ENCODE measurements around the gene TRPC6.
"Not testable (repeated sequence)": the region's sequence is repeated elsewhere in the genome, so short reads cannot be mapped to it uniquely, and the experiment has no call there.

The TRPC6 gene

GRCh38 chr11:101487775-101488174 lies 96.0 kb downstream of the TRPC6 start:
- Mint-ChIP-seq H3K27me3 (ENCODE audit: low read depth) (no peaks in the 10 kb centered on the region), H3K4me1 (ENCODE audit: low read depth) (no peaks in the 10 kb centered on the region), H3K4me3 (no peak overlapping the region)

GRCh38 chr11:101482556-101483124 lies 101.2 kb downstream of the TRPC6 start:
- Mint-ChIP-seq H3K36me3 (ENCODE audit: low read depth) (no peaks in the 10 kb centered on the region), H3K9me3 (no peaks in the 10 kb centered on the region)

More at GRCh38 chr11:101487775-101488174, 96.0 kb downstream of the TRPC6 start:
- Mint-ChIP-seq H3K36me3 (ENCODE audit: low read depth) (no peaks in the 10 kb centered on the region), H3K27ac (no peak overlapping the region), H3K9me3 (peaks cover 3% of the 10 kb centered on the region)

GRCh38 chr11:101478587-101479369 lies 105.0 kb downstream of the TRPC6 start:
- no peak overlapping the region for H3K27ac Mint-ChIP-seq
- H3K4me1 Mint-ChIP-seq (ENCODE audit: low read depth): no peaks in the 10 kb centered on the region
- no peaks in the 10 kb centered on the region for H3K9me3 Mint-ChIP-seq
- no peaks in the 10 kb centered on the region for H3K36me3 Mint-ChIP-seq (ENCODE audit: low read depth)
- no peaks in the 10 kb centered on the region for H3K27me3 Mint-ChIP-seq (ENCODE audit: low read depth)
- H3K4me3 Mint-ChIP-seq: no peak overlapping the region

More at GRCh38 chr11:101482556-101483124, 101.2 kb downstream of the TRPC6 start:
- Mint-ChIP-seq H3K27ac (no peak overlapping the region), H3K27me3 (ENCODE audit: low read depth) (no peaks in the 10 kb centered on the region), H3K4me1 (ENCODE audit: low read depth) (no peaks in the 10 kb centered on the region), H3K4me3 (no peak overlapping the region)

GRCh38 chr11:101477926-101478325 lies 105.9 kb downstream of the TRPC6 start:
- Mint-ChIP-seq H3K27me3 (ENCODE audit: low read depth) (no peaks in the 10 kb centered on the region), H3K4me3 (no peak overlapping the region), H3K27ac (no peak overlapping the region), H3K9me3 (no peaks in the 10 kb centered on the region), H3K36me3 (ENCODE audit: low read depth) (no peaks in the 10 kb centered on the region), H3K4me1 (ENCODE audit: low read depth) (no peaks in the 10 kb centered on the region)

DNA sequence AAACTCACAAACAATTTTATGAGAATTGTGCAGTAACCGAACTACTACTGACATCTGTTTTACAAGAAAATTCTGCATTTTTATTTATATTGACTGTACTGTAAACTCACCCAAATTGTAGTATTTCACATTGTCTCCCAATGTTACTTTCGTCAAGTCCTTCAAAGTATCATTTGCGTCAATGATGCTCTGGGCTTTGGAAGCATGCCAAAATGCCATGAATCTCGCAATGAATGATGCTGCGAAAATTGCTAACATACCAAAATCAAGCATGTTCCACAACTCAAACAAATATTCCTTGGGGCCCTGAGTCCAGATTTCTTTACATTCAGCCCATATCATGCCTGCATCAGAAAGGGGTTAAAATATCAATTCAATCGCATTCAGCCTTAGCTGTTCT lies 107.6 kb downstream of the TRPC6 start:
- Mint-ChIP-seq H3K4me1 (ENCODE audit: low read depth) (no peaks in the 10 kb centered on the region), H3K36me3 (ENCODE audit: low read depth) (no peaks in the 10 kb centered on the region), H3K27me3 (ENCODE audit: low read depth) (no peaks in the 10 kb centered on the region), H3K27ac (no peak overlapping the region), H3K9me3 (no peaks in the 10 kb centered on the region), H3K4me3 (no peak overlapping the region)

DNA sequence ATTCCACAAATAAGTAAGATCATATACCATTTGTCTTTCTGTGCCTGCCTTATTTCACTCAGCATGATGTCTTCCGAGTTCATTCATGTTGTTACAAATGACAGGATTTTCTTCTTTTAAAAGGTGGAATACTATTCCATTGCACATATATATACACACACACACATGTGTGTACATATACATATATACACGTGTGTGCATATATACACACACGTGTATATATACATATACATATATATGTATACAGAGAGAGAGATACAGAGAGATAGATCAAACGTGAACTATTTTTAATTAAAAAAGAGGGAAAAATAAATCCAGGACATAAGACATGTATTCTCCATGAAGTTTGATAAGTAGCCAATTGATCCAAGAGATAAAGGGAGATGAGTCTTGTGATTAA lies 108.1 kb downstream of the TRPC6 start:
- no peaks in the 10 kb centered on the region for H3K27me3 Mint-ChIP-seq (ENCODE audit: low read depth)
- H3K36me3 Mint-ChIP-seq (ENCODE audit: low read depth): no peaks in the 10 kb centered on the region
- no peak overlapping the region for H3K4me3 Mint-ChIP-seq
- H3K9me3 Mint-ChIP-seq: no peaks in the 10 kb centered on the region
- H3K27ac Mint-ChIP-seq: no peak overlapping the region
- H3K4me1 Mint-ChIP-seq (ENCODE audit: low read depth): no peaks in the 10 kb centered on the region

- H3K9me3 Mint-ChIP-seq: no peaks in the 10 kb centered on the region
- H3K36me3 Mint-ChIP-seq (ENCODE audit: low read depth): no peaks in the 10 kb centered on the region
- no peaks in the 10 kb centered on the region for H3K27me3 Mint-ChIP-seq (ENCODE audit: low read depth)
- H3K4me1 Mint-ChIP-seq (ENCODE audit: low read depth): no peaks in the 10 kb centered on the region
- no peak overlapping the region for H3K27ac Mint-ChIP-seq
- no peak overlapping the region for H3K4me3 Mint-ChIP-seq
Measured at GRCh38 chr11:101474666-101475065, 109.1 kb downstream of the TRPC6 start.

GRCh38 chr11:101470881-101471520 lies 112.8 kb downstream of the TRPC6 start:
- no peaks in the 10 kb centered on the region for H3K36me3 Mint-ChIP-seq (ENCODE audit: low read depth)
- H3K27me3 Mint-ChIP-seq (ENCODE audit: low read depth): no peaks in the 10 kb centered on the region
- no peak overlapping the region for H3K27ac Mint-ChIP-seq
- no peak overlapping the region for H3K4me3 Mint-ChIP-seq
- H3K9me3 Mint-ChIP-seq: peaks cover 5% of the 10 kb centered on the region
- no peaks in the 10 kb centered on the region for H3K4me1 Mint-ChIP-seq (ENCODE audit: low read depth)

GRCh38 chr11:101470419-101470818 lies 113.4 kb downstream of the TRPC6 start:
- Mint-ChIP-seq H3K4me1 (ENCODE audit: low read depth) (no peaks in the 10 kb centered on the region), H3K36me3 (ENCODE audit: low read depth) (no peaks in the 10 kb centered on the region), H3K9me3 (peaks cover 5% of the 10 kb centered on the region), H3K27me3 (ENCODE audit: low read depth) (no peaks in the 10 kb centered on the region), H3K27ac (no peak overlapping the region), H3K4me3 (no peak overlapping the region)

- Mint-ChIP-seq H3K4me1 (ENCODE audit: low read depth) (no peaks in the 10 kb centered on the region), H3K27ac (no peak overlapping the region), H3K27me3 (ENCODE audit: low read depth) (no peaks in the 10 kb centered on the region), H3K4me3 (no peak overlapping the region), H3K36me3 (ENCODE audit: low read depth) (no peaks in the 10 kb centered on the region), H3K9me3 (peaks cover 5% of the 10 kb centered on the region)
Measured at GRCh38 chr11:101466352-101466751, 117.5 kb downstream of the TRPC6 start.

- not testable (repeated sequence) for H3K4me3 Mint-ChIP-seq; H3K4me1 Mint-ChIP-seq (ENCODE audit: low read depth); H3K36me3 Mint-ChIP-seq (ENCODE audit: low read depth); H3K27ac Mint-ChIP-seq; H3K27me3 Mint-ChIP-seq (ENCODE audit: low read depth); H3K9me3 Mint-ChIP-seq
Measured at GRCh38 chr11:101464388-101464787, 119.4 kb downstream of the TRPC6 start.

GRCh38 chr11:101459020-101459419 lies 124.8 kb downstream of the TRPC6 start:
- Mint-ChIP-seq H3K27ac (no peak overlapping the region), H3K27me3 (ENCODE audit: low read depth) (no peaks in the 10 kb centered on the region), H3K4me1 (ENCODE audit: low read depth) (no peaks in the 10 kb centered on the region), H3K9me3 (no peaks in the 10 kb centered on the region), H3K36me3 (ENCODE audit: low read depth) (no peaks in the 10 kb centered on the region), H3K4me3 (no peak overlapping the region)

- Mint-ChIP-seq H3K27me3 (ENCODE audit: low read depth) (no peaks in the 10 kb centered on the region), H3K36me3 (ENCODE audit: low read depth) (no peaks in the 10 kb centered on the region), H3K9me3 (no peaks in the 10 kb centered on the region), H3K4me1 (ENCODE audit: low read depth) (no peaks in the 10 kb centered on the region), H3K27ac (no peak overlapping the region), H3K4me3 (no peak overlapping the region)
Measured at GRCh38 chr11:101458161-101458560, 125.6 kb downstream of the TRPC6 start.

DNA sequence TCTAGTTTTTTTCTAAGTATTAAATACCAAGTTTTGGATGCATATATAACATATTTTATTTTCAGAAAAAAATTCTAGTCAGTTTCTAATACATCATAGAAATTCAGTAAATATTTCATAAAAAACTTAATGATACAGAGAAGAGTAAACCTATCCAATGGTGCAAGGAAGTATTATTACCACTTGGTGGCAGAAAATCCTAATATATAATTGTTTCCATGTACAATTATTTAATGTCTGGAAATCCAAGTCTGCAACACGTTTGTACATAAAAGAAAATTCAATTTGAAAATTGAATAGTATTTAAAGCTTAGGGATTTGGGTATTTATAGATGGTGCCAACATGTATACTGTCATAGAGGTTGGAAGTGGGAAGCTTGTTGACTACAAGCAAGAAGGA lies 127.0 kb downstream of the TRPC6 start:
- H3K36me3 Mint-ChIP-seq (ENCODE audit: low read depth): no peaks in the 10 kb centered on the region
- no peaks in the 10 kb centered on the region for H3K27me3 Mint-ChIP-seq (ENCODE audit: low read depth)

DNA sequence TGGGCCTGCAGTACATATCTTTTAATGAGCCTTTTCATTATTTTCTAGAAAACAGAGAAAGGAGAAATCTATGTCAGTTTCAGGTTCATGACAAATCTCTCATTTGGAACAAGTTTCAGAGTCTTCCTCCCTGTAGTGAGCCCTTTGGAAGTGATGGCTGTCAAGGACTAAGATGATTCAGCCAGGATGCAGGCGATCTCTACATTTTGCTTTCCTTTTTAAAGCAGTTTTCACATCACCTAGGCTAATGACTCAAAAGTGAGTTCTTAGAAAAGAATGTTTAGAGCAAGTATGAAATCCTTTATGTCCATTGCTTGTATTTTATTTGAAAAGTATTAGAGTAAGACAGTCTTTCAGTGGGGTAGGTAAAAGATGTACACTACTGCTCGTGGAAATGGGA lies 130.1 kb downstream of the TRPC6 start:
- Mint-ChIP-seq H3K27me3 (ENCODE audit: low read depth) (no peaks in the 10 kb centered on the region), H3K4me3 (no peak overlapping the region), H3K36me3 (ENCODE audit: low read depth) (no peaks in the 10 kb centered on the region), H3K27ac (no peak overlapping the region), H3K4me1 (ENCODE audit: low read depth) (no peaks in the 10 kb centered on the region), H3K9me3 (no peaks in the 10 kb centered on the region)

More for the DNA sequence above, 127.0 kb downstream of the TRPC6 start:
- no peak overlapping the region for H3K4me3 Mint-ChIP-seq
- no peaks in the 10 kb centered on the region for H3K4me1 Mint-ChIP-seq (ENCODE audit: low read depth)
- H3K27ac Mint-ChIP-seq: no peak overlapping the region
- no peaks in the 10 kb centered on the region for H3K9me3 Mint-ChIP-seq
